ENCODE data around the gene PLEKHH2.
"Not testable (repeated sequence)": the region's sequence is repeated elsewhere in the genome, so short reads cannot be mapped to it uniquely, and the experiment has no call there.

DNA sequence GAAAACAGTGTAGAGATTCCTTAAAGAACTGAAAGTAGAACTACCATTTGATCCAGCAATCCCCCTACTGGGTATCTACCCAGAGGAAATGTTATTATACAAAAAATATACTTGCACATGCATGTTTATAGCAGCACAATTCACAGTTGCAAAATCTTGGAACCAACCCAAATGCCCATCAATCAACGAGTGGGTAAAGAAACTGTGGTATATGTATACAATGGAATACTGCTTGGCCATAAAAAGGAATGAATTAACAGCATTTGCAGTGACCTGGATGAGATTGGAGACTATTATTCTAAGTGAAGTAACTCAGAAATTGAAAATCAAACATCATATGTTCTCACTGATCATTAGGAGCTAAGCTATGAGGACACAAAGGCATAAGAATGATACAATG lies 36.5 kb upstream of the PLEKHH2 start:
- TF ChIP-seq, protein P1, sequence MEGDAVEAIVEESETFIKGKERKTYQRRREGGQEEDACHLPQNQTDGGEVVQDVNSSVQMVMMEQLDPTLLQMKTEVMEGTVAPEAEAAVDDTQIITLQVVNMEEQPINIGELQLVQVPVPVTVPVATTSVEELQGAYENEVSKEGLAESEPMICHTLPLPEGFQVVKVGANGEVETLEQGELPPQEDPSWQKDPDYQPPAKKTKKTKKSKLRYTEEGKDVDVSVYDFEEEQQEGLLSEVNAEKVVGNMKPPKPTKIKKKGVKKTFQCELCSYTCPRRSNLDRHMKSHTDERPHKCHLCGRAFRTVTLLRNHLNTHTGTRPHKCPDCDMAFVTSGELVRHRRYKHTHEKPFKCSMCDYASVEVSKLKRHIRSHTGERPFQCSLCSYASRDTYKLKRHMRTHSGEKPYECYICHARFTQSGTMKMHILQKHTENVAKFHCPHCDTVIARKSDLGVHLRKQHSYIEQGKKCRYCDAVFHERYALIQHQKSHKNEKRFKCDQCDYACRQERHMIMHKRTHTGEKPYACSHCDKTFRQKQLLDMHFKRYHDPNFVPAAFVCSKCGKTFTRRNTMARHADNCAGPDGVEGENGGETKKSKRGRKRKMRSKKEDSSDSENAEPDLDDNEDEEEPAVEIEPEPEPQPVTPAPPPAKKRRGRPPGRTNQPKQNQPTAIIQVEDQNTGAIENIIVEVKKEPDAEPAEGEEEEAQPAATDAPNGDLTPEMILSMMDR (IDR thresholded peaks at IDR 0.05): not testable (repeated sequence)
- TF ChIP-seq POLR2A (IDR thresholded peaks at IDR 0.05): not testable (repeated sequence)
